ENCODE data around the gene ATG4D. TPM values are rescaled to one million over a fixed set of nuclear protein-coding genes. Genes with fewer than 3 reads are reported as not detected.
"Not testable (repeated sequence)": the region's sequence is repeated elsewhere in the genome, so short reads cannot be mapped to it uniquely, and the experiment has no call there.

ATG4D gene
- total RNA-seq, 2 donors from 2014 or later: 70.6 to 70.7 TPM

DNA sequence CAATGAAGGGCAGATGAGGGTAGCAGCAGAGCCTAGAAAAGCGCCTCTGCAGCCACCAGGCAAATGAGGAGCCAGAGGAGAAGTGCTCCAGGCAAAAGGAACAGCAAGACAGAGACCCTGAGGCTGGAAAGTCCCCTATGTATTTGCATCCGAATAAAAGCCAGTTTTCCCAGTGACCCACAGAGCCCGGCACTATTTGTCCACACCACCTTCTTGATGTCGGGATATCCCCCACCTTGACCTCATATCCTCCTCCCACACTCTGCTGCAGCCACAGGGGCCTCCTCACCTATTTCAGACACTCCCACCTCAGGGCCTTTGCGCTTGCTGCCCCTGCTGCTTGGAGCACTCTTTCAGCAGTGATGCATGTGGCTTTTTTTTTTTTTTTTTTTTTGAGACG is 6.6 kb downstream of the ATG4D start:
- Mint-ChIP-seq H3K4me3 (no peak overlapping the region), H3K27ac (peak overlapping the region; percentile 27), H3K36me3 (ENCODE audit: low read depth) (no peaks in the 10 kb centered on the region), H3K4me1 (peaks cover 20% of the 10 kb centered on the region), H3K27me3 (no peaks in the 10 kb centered on the region)
- H3K9me3 ChIP-seq (ENCODE audit: control insufficient read depth, low read length, poor library complexity, severe bottlenecking): no peaks in the 10 kb centered on the region
- ATAC-seq (no peak), DNase-seq (no peak)

DNA sequence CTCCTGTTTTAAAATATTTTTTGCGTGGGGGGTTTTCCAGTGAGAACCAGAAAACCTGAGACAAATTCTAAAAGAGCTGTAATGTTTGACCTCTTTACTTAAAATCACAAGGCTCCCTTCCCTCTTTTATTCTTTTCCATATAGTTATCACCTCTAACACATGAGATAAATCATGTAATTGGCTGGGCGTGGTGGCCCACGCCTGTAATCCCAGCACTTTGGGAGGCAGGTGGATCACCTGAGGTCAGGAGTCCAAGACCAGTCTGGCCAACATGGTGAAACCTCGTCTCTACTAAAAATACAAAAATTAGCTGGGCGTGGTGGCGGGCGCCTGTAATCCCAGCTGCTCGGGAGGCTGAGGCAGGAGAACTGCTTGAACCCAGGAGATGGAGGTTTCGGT is 7.3 kb downstream of the ATG4D start:
- DNase-seq; H3K9me3 ChIP-seq (ENCODE audit: control insufficient read depth, low read length, poor library complexity, severe bottlenecking); H3K36me3 Mint-ChIP-seq (ENCODE audit: low read depth); ATAC-seq; H3K27me3 Mint-ChIP-seq; H3K4me3 Mint-ChIP-seq: not testable (repeated sequence)
- H3K27ac Mint-ChIP-seq: peak overlapping the region; percentile 16
- H3K4me1 Mint-ChIP-seq: peaks cover 22% of the 10 kb centered on the region

DNA sequence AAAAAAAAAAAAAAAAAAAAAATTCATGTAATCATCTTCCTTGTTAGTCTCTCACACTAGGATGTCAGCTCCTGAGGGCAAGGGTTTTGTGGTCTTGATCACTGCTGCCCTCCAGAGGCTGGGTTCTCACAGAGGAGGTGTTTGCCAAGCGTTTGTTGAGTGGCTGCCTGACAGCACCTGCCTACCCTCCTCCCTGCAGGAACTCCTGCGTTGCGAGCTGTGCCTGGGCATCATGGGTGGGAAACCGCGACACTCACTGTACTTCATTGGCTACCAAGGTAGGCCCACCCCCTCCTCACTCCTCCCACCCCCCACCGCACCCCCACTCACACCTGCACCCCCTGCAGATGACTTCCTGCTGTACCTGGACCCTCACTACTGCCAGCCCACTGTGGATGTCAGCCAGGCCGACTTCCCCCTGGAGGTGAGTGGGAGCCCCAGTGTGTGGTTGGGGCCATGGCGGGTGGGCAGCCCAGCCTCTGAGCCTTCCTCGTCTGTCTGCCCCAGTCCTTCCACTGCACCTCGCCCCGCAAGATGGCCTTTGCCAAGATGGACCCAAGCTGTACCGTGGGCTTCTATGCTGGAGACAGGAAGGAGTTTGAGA is 8.1 kb downstream of the ATG4D start:
- ATAC-seq: no peak
- Mint-ChIP-seq H3K4me3 (no peak overlapping the region), H3K4me1 (peaks cover 22% of the 10 kb centered on the region), H3K27me3 (no peaks in the 10 kb centered on the region), H3K27ac (peak overlapping the region; percentile 89), H3K36me3 (ENCODE audit: low read depth) (no peaks in the 10 kb centered on the region)
- no peak for DNase-seq
- no peaks in the 10 kb centered on the region for H3K9me3 ChIP-seq (ENCODE audit: control insufficient read depth, low read length, poor library complexity, severe bottlenecking)

DNA sequence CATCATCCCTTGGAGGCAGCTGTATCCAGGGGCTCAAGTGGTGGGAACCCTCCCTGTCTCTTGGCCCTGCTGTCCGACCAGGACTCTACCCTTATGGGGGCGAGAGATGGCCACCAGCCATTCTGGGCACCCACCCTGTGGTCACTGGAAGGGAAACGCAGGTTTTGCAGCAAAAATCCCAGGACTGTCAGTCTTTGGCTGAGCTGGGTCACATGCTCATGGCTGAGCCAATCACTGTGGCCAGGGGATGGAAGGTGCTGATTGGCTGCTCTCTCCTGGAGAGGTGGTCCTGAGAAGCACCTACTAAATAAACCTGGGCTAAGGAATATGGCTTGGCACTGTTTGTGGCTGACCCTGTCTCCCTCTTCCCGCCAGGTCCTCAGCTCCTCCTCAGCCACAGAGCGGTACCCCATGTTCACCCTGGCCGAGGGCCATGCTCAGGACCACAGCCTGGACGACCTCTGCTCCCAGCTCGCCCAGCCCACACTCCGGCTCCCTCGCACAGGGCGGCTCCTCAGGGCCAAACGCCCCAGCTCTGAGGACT is 8.9 kb downstream of the ATG4D start:
- ATAC-seq (no peak), DNase-seq (no peak)
- no peaks in the 10 kb centered on the region for H3K27me3 Mint-ChIP-seq
- H3K4me3 Mint-ChIP-seq: peak overlapping the region; percentile 62
- H3K36me3 Mint-ChIP-seq (ENCODE audit: low read depth): no peaks in the 10 kb centered on the region
- peaks cover 20% of the 10 kb centered on the region for H3K4me1 Mint-ChIP-seq
- no peaks in the 10 kb centered on the region for H3K9me3 ChIP-seq (ENCODE audit: control insufficient read depth, low read length, poor library complexity, severe bottlenecking)
- peak overlapping the region; percentile 89 for H3K27ac Mint-ChIP-seq

DNA sequence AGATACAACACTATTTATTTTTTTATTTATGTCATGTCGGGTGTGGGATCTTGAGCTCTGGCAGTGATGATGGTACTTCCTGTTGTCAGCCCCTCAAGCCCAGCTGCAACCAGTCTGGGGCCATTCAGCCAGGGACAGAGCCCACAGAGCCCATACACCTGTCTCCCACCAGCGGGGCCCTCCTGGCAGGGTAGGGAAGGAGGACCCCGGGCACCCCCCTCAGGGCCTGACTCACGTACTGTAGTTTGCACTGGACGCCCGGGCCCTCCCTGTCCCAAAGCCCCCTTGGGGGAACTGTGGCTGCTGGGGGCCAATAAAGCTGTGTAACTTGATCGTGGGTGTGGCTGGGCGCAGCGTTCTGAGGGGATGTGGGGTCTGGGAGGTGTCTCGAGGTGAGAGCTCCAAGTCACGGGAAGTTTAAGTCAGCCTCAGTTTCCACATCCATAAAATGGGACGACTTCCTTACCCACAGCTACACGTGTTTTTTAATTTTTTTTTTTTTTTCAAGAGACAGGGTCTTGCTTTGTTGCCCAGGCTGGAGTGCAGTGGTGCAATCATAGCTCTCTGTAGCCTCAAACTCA is 9.5 kb downstream of the ATG4D start:
- no peak for DNase-seq
- peak overlapping the region; percentile 89 for H3K27ac Mint-ChIP-seq
- peak overlapping the region; percentile 82 for H3K4me3 Mint-ChIP-seq
- no peaks in the 10 kb centered on the region for H3K27me3 Mint-ChIP-seq
- no peaks in the 10 kb centered on the region for H3K9me3 ChIP-seq (ENCODE audit: control insufficient read depth, low read length, poor library complexity, severe bottlenecking)
- H3K4me1 Mint-ChIP-seq: peaks cover 20% of the 10 kb centered on the region
- no peak for ATAC-seq
- peaks cover 2% of the 10 kb centered on the region for H3K36me3 Mint-ChIP-seq (ENCODE audit: low read depth)

DNA sequence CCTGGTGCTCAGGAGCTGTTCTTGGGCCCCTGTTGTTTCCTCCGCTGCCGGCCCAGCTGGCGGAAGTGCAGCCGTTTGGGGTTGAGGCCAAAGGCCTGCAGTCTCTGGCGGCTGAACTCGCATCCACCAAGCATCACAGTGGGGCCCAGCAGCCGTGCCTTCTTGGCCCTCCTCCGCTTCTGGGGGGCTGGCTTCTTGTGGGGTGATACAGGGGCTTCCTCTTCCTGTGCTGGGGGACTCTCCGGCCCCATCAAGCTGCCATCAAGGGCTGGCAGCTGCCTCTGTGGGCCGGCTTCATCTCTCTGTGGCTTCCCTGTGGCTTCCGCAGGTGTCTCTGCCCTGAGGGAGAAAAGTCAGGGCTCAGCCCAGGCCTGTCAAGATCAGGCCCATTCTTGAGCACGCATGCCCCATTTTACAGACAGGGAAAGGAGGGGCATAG is 10.3 kb downstream of the ATG4D start:
- Mint-ChIP-seq H3K36me3 (ENCODE audit: low read depth) (peaks cover 2% of the 10 kb centered on the region), H3K4me3 (peak overlapping the region; percentile 82)
- ATAC-seq: peak; percentile 89

DNA sequence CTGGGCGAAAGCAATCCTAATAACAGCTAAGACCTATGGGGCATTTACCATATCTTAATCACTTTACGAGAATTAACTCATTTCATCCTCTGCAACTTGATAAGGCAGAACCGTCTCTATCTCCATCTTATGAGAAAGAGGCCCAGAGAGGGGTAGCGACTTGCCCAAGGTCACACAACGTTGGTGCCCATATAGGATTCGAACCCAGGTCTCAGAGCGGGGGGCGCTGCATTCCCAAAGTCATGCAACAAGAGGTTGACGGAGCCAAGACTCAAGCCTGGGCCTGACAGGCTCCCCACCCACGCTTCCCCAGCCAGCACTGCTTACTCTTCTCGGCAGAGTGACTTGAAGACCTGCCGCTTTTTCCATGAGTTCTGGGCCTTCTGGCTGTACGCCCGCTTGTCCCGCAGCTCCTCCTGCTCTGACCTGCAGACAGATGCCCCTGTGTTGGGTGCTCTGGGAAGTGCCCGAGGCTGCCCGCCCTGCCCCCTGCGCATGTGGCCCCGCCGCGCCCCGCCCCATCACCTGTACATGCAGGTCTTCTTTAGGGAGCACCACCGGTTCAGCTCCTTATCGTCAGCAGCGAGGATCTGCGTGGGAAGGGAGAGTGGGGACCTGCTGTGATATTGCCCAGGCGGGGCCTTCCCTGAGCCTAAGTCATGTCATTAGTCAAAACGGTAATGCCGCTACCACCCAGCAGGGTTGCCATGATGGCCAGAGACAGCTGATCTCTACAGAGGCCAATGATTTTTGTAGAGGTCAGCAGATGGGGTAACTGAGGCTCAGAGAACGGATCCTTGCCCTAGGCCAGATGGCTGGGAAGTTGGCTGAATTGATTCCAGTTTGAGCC is 11.3 kb downstream of the ATG4D start:
- H3K9me3 ChIP-seq (ENCODE audit: control insufficient read depth, low read length, poor library complexity, severe bottlenecking): no peaks in the 10 kb centered on the region
- ATAC-seq: no peak
- Mint-ChIP-seq H3K36me3 (ENCODE audit: low read depth) (peaks cover 2% of the 10 kb centered on the region), H3K4me3 (peak overlapping the region; percentile 82), H3K27me3 (no peaks in the 10 kb centered on the region), H3K27ac (peak overlapping the region; percentile 89), H3K4me1 (peaks cover 20% of the 10 kb centered on the region)
- no peak for DNase-seq

More for the DNA sequence above, 10.3 kb downstream of the ATG4D start:
- Mint-ChIP-seq H3K27ac (peak overlapping the region; percentile 89), H3K27me3 (no peaks in the 10 kb centered on the region), H3K4me1 (peaks cover 20% of the 10 kb centered on the region)
- no peaks in the 10 kb centered on the region for H3K9me3 ChIP-seq (ENCODE audit: control insufficient read depth, low read length, poor library complexity, severe bottlenecking)
- DNase-seq: peak; percentile 28 to 45 (median 43)

DNA sequence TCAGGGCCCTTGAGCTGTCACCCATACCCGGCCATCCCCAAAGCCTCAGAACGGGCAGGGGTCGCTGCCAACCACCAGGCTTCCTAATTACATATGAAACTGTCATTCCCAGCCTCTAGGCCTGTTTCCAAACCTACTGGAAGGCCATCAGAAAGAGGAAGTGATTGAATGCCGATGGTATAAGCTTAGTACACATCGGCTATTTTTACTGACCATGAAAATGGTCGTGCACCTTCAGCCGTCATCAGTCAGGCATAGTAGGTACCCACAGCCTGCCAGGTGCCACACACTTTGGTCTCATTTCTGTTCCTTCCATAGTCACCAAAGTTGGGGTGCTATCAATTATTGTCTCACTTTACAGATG is 11.9 kb downstream of the ATG4D start:
- Mint-ChIP-seq H3K36me3 (ENCODE audit: low read depth) (peaks cover 2% of the 10 kb centered on the region), H3K4me1 (peaks cover 20% of the 10 kb centered on the region)
- ATAC-seq: no peak

DNA sequence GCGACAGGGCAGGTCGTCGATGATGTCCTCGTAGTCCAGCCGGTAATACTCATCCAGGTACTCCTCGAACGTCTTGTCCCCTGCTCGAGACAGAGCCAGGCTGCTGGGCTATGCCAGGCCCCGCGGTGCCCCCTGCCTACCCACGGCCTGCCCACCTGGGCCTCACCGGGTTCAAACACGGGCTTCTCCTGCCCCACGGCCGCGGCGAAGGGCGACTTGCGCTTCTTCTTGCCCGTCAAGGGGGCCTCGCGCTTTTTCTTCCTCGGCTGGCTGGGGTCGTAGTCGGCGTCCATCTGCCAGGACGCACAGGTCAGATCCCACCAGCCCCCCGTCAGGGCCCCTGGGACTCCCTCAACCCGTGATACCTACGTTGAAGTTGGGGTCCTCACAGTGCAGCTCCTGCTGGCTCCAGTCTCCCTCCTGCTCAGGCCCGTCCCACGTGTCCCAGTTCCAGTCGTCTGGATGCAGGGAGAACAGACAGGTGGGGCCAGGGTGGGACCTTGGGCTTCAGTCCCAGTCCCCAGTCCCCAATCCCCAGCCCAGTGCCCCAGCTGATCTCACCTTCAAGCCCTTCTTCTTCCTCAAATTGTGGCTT is 14.0 kb downstream of the ATG4D start:
- Mint-ChIP-seq H3K36me3 (ENCODE audit: low read depth) (peaks cover 2% of the 10 kb centered on the region), H3K27me3 (no peaks in the 10 kb centered on the region), H3K4me3 (no peak overlapping the region), H3K4me1 (peaks cover 19% of the 10 kb centered on the region), H3K27ac (no peak overlapping the region)
- H3K9me3 ChIP-seq (ENCODE audit: control insufficient read depth, low read length, poor library complexity, severe bottlenecking): no peaks in the 10 kb centered on the region
- ATAC-seq (no peak), DNase-seq (no peak)

More for the DNA sequence above, 11.9 kb downstream of the ATG4D start:
- peak overlapping the region; percentile 37 for H3K27ac Mint-ChIP-seq
- DNase-seq: no peak
- no peaks in the 10 kb centered on the region for H3K27me3 Mint-ChIP-seq
- H3K4me3 Mint-ChIP-seq: peak overlapping the region; percentile 28
- no peaks in the 10 kb centered on the region for H3K9me3 ChIP-seq (ENCODE audit: control insufficient read depth, low read length, poor library complexity, severe bottlenecking)

DNA sequence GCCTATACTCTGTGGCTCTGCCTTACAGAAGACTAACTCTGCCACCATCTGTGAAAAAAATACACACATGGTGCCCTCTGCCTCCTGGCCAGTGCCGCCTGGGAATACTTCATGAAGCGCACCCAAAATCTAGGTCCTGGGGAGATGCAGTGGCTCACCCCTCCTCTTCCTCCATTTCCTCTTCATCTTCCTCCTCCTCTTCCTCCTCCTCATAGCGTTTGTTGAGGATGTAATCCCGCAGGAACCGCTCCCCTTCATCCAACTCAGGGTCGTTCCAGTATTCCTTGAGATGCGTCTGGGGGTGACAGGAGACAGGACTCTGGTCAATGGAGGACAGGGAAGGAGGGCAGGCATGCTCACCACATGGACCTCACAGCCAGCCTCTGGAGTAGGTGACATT is 16.4 kb downstream of the ATG4D start:
- Mint-ChIP-seq H3K4me3 (no peak overlapping the region), H3K36me3 (ENCODE audit: low read depth) (peaks cover 2% of the 10 kb centered on the region), H3K4me1 (peaks cover 12% of the 10 kb centered on the region), H3K27me3 (no peaks in the 10 kb centered on the region), H3K27ac (no peak overlapping the region)
- H3K9me3 ChIP-seq (ENCODE audit: control insufficient read depth, low read length, poor library complexity, severe bottlenecking): no peaks in the 10 kb centered on the region
- DNase-seq (no peak), ATAC-seq (no peak)

DNA sequence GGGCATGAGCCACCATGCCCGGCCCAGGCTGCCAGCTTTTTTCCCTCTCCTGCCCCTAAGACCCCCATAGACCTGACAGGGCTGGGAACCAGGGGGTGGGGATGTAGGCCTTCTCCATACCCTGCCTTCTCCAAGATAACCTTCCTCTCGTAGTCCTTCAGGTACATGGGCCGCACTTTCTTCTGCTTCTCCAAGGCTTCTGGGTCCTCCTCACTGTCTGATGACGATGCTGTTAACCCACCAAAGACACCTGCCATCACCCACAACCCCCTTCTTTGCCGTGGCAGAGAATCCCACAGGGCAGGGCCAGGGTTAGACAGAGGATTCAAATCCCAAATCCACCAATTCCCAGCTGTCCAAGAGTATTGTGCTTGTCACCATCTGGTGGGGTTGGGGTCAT is 18.9 kb downstream of the ATG4D start:
- Mint-ChIP-seq H3K4me1 (peaks cover 29% of the 10 kb centered on the region), H3K27me3 (no peaks in the 10 kb centered on the region), H3K4me3 (no peak overlapping the region), H3K27ac (peak overlapping the region; percentile 63), H3K36me3 (ENCODE audit: low read depth) (peaks cover 8% of the 10 kb centered on the region)
- no peaks in the 10 kb centered on the region for H3K9me3 ChIP-seq (ENCODE audit: control insufficient read depth, low read length, poor library complexity, severe bottlenecking)
- no peak for ATAC-seq
- DNase-seq: no peak

DNA sequence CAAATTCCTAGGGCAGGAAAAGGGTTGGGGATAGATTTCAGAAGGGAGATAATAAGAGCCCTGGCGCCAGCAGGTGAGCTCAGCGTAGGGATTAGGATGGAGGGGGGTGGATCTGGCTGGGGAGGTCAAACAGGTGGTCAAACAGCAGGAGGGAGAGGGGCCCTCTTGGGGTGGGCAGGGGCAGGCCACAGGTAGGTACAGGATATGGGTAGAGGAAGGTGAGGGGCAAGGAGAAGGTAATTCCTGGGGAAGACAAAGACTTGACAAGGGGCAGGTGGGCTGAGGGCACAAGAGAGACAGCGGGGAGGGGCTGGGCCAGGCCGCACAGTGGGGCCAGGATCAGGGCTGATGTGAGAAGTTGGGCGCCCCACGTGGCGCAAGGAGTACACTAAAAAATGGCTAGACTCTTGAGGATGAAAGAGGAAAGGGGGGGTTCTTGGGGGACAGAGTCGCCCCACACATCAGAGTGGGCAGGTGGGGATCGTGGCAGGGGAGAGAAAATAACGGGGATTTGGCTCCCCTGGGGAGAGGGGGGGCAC is 21.4 kb downstream of the ATG4D start:
- Mint-ChIP-seq H3K27me3 (no peaks in the 10 kb centered on the region), H3K4me3 (peak overlapping the region; percentile 99), H3K36me3 (ENCODE audit: low read depth) (peaks cover 6% of the 10 kb centered on the region), H3K27ac (peak overlapping the region; percentile 99), H3K4me1 (peaks cover 36% of the 10 kb centered on the region)
- peak in 2 of 3 donors; percentile 32 for DNase-seq
- no peaks in the 10 kb centered on the region for H3K9me3 ChIP-seq (ENCODE audit: control insufficient read depth, low read length, poor library complexity, severe bottlenecking)
- no peak for ATAC-seq

Measured in T-helper 17 cell (primary cell).